DOHH2 (cell line): ENCODE data around the gene MYG1.

ENCODE experiments used
- H3F3A ChIP-seq: fragments of 200-600 bp; sonication (generic), shearing (Covaris generic); 2 replicates; pipeline ENCODE4 v1.6.0; 2016; ENCODE audit warnings: antibody characterized with exemption, mild to moderate bottlenecking; ENCODE audit not compliant: control insufficient read depth, insufficient read depth
- H3K27ac ChIP-seq: fragments of 200-600 bp; sonication (generic); 2 replicates; pipeline ENCODE4 v1.5.1; 2014; ENCODE audit warnings: low read depth, mild to moderate bottlenecking, low read length, moderate library complexity
- H3K27me3 ChIP-seq: fragments of 200-600 bp; sonication (generic); 2 replicates; pipeline ENCODE4 v1.6.1; 2014; ENCODE audit warnings: mild to moderate bottlenecking, low read length, mixed read lengths; ENCODE audit not compliant: control insufficient read depth
- H3K36me3 ChIP-seq: fragments of 200-600 bp; sonication (generic); 2 replicates; pipeline ENCODE4 v1.6.1; 2014; ENCODE audit warnings: mild to moderate bottlenecking, low read length, moderate library complexity, mixed read lengths; ENCODE audit not compliant: control insufficient read depth
- H3K4me1 ChIP-seq: fragments of 200-600 bp; sonication (generic); 2 replicates; pipeline ENCODE4 v1.6.1; 2014; ENCODE audit warnings: mild to moderate bottlenecking, low read length, mixed read lengths; ENCODE audit not compliant: control insufficient read depth
- H3K4me2 ChIP-seq: fragments of 200-600 bp; sonication (generic); 2 replicates; pipeline ENCODE4 v1.6.0; 2014; ENCODE audit warnings: mild to moderate bottlenecking, low read length, moderate library complexity
- H3K4me3 ChIP-seq: fragments of 200-600 bp; sonication (generic); 2 replicates; pipeline ENCODE4 v1.5.1; 2014; ENCODE audit warnings: mild to moderate bottlenecking, low read length, mixed read lengths
- H3K79me2 ChIP-seq: fragments of 200-600 bp; sonication (generic); 2 replicates; pipeline ENCODE4 v1.6.1; 2014; ENCODE audit warnings: mild to moderate bottlenecking, low read length, mixed read lengths; ENCODE audit not compliant: control insufficient read depth
- H3K9me2 ChIP-seq: fragments of 200-600 bp; sonication (generic); replicated peaks from 2 replicates; pipeline ENCODE4 v1.6.1; 2014; ENCODE audit warnings: mild to moderate bottlenecking, low read length, mixed read lengths; ENCODE audit not compliant: control insufficient read depth
- H3K9me3 ChIP-seq: fragments of 200-600 bp; sonication (generic); 2 replicates; pipeline ENCODE4 v1.6.1; 2014; ENCODE audit warnings: antibody characterized with exemption, low read length, mixed read lengths; ENCODE audit not compliant: control insufficient read depth, insufficient read depth
- H4K20me1 ChIP-seq: fragments of 200-600 bp; sonication (generic); 2 replicates; pipeline ENCODE4 v1.6.0; 2014; ENCODE audit warnings: low read depth, mild to moderate bottlenecking, antibody characterized with exemption, low read length, moderate library complexity; ENCODE audit not compliant: control insufficient read depth, insufficient read depth
- EZH2phosphoT487 ChIP-seq: fragments of 200-600 bp; sonication (generic); IDR thresholded peaks from 2 replicates; pipeline ENCODE4 v1.6.1; 2017; ENCODE audit warnings: borderline replicate concordance, mild to moderate bottlenecking, antibody characterized with exemption, low read length, moderate library complexity, mixed read lengths
- TF ChIP-seq, protein P1 (sequence below): fragments of 200-600 bp; sonication (generic); IDR thresholded peaks from one replicate; pipeline ENCODE4 v1.5.1; 2014; ENCODE audit warnings: antibody characterized with exemption, mild to moderate bottlenecking, low read depth, low read length; ENCODE audit not compliant: poor library complexity, severe bottlenecking

MYG1 gene

GRCh38 chr12:53276511-53276910 is 23.0 kb upstream of the MYG1 start:
- H3K79me2 ChIP-seq = peaks cover 13% of the 10 kb centered on the region
- no peak overlapping the region for H3K4me3 ChIP-seq
- H3K4me2 ChIP-seq = no peak overlapping the region
- H4K20me1 ChIP-seq = no peaks in the 10 kb centered on the region
- no peaks in the 10 kb centered on the region for H3K27me3 ChIP-seq
- H3F3A ChIP-seq = no peaks in the 10 kb centered on the region
- H3K27ac ChIP-seq = no peak overlapping the region
- H3K4me1 ChIP-seq = no peaks in the 10 kb centered on the region
- H3K9me2 ChIP-seq = no peaks in the 10 kb centered on the region
- TF ChIP-seq, protein P1, sequence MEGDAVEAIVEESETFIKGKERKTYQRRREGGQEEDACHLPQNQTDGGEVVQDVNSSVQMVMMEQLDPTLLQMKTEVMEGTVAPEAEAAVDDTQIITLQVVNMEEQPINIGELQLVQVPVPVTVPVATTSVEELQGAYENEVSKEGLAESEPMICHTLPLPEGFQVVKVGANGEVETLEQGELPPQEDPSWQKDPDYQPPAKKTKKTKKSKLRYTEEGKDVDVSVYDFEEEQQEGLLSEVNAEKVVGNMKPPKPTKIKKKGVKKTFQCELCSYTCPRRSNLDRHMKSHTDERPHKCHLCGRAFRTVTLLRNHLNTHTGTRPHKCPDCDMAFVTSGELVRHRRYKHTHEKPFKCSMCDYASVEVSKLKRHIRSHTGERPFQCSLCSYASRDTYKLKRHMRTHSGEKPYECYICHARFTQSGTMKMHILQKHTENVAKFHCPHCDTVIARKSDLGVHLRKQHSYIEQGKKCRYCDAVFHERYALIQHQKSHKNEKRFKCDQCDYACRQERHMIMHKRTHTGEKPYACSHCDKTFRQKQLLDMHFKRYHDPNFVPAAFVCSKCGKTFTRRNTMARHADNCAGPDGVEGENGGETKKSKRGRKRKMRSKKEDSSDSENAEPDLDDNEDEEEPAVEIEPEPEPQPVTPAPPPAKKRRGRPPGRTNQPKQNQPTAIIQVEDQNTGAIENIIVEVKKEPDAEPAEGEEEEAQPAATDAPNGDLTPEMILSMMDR = no peak
- no peak for TF ChIP-seq EZH2phosphoT487
- H3K36me3 ChIP-seq = peaks cover 89% of the 10 kb centered on the region
- H3K9me3 ChIP-seq = no peaks in the 10 kb centered on the region

DNA sequence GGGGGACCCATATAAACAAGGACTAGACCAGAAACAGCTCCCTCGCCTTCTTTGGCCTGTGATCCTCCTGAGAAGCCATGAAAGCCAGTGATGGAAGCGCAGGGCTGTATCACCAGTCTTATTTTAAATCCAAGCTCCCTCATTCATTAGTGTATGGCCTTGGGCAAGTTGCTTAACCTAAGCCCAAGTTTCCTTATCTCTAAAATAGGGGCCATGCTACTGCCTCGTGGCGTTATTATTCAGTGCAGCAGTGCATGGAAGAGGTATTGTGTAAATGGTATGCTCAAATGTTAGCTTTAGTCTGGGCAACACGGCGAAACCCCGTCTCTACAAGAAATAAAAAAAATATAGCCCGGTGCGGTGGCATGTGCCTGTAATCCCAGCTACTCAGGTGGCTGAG is 21.5 kb upstream of the MYG1 start:
- H3K27me3 ChIP-seq = no peaks in the 10 kb centered on the region
- H3K4me2 ChIP-seq = no peak overlapping the region
- no peak overlapping the region for H3K27ac ChIP-seq
- no peak for TF ChIP-seq EZH2phosphoT487
- TF ChIP-seq, protein P1 = no peak
- H3K36me3 ChIP-seq = peaks cover 91% of the 10 kb centered on the region
- H3K4me1 ChIP-seq = no peaks in the 10 kb centered on the region
- no peaks in the 10 kb centered on the region for H3K9me2 ChIP-seq
- H4K20me1 ChIP-seq = no peaks in the 10 kb centered on the region
- H3K79me2 ChIP-seq = peaks cover 3% of the 10 kb centered on the region; the same call in 1 of the 2 replicates
- H3K9me3 ChIP-seq = no peaks in the 10 kb centered on the region
- no peaks in the 10 kb centered on the region for H3F3A ChIP-seq
- H3K4me3 ChIP-seq = no peak overlapping the region

DNA sequence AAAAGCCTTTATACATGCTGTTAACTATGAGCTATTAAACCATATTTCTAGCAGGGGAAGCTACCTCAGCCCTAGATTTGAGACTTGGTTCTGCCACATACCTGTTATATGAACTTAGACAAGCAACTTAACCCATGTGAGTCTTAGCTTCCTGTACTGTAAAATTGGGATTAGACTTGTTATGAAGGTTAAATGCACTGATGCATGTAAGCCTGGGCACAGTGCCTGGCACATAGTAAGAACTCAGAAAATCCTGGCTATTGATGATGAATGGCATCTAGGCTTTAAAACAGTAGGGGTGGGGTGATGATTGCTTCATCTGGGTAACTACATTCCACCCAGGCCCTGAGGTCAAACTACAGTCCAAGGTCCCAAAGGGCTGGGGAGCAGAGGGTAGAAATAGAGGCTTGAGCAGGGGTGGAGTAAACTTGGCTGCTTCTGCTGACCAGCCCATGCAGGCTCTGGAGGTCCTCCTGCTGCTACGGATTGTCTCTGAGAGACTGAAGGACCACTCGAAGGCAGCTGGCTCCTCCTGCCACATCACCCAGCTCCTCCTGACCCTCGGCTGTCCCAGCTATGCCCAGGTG is 20.1 kb upstream of the MYG1 start:
- Histone ChIP-seq H3K4me2 (no peak overlapping the region), H3K27me3 (no peaks in the 10 kb centered on the region), H3K4me1 (no peaks in the 10 kb centered on the region), H3K27ac (no peak overlapping the region), H3K79me2 (peaks cover 1% of the 10 kb centered on the region; the same call in 1 of the 2 replicates), H4K20me1 (no peaks in the 10 kb centered on the region), H3K36me3 (peaks cover 95% of the 10 kb centered on the region), H3F3A (no peaks in the 10 kb centered on the region), H3K9me2 (no peaks in the 10 kb centered on the region), H3K4me3 (no peak overlapping the region), H3K9me3 (no peaks in the 10 kb centered on the region)
- TF ChIP-seq, protein P1 = no peak
